GM19240 (cell line): ENCODE measurements around the gene COPS9.

Source experiments
- DNase-seq: peaks from one replicate; pipeline ENCODE4 v3.0.0; 2011; ENCODE audit warnings: low spot score; ENCODE audit not compliant: insufficient read length

Gene COPS9

GRCh38 chr2:240136671-240137292 lies 677 bp upstream of the COPS9 start:
- DNase-seq, result no peak

GRCh38 chr2:240135706-240136012 lies 446 bp downstream of the COPS9 start:
- DNase-seq, result peak; percentile 41

GRCh38 chr2:240134956-240135520 lies 1.1 kb downstream of the COPS9 start:
- no peak for DNase-seq

- DNase-seq, result no peak
Measured at GRCh38 chr2:240134466-240134865, 1.6 kb downstream of the COPS9 start.

GRCh38 chr2:240133401-240133800 lies 2.7 kb downstream of the COPS9 start:
- no peak for DNase-seq

- DNase-seq, result no peak
Measured at GRCh38 chr2:240132651-240132980, 3.5 kb downstream of the COPS9 start.

- DNase-seq, result no peak
Measured at GRCh38 chr2:240131941-240132650, 4.0 kb downstream of the COPS9 start.

- no peak for DNase-seq
Measured at GRCh38 chr2:240131296-240131695, 4.8 kb downstream of the COPS9 start.

- no peak for DNase-seq
Measured at GRCh38 chr2:240130393-240131195, 5.5 kb downstream of the COPS9 start.

GRCh38 chr2:240129731-240130392 lies 6.2 kb downstream of the COPS9 start:
- no peak for DNase-seq

- no peak for DNase-seq
Measured at GRCh38 chr2:240129311-240129710, 6.8 kb downstream of the COPS9 start.

GRCh38 chr2:240128608-240129145 lies 7.4 kb downstream of the COPS9 start:
- no peak for DNase-seq

- no peak for DNase-seq
Measured at GRCh38 chr2:240127911-240128607, 8.0 kb downstream of the COPS9 start.

GRCh38 chr2:240127191-240127750 lies 8.8 kb downstream of the COPS9 start:
- no peak for DNase-seq

- DNase-seq, result no peak
Measured at GRCh38 chr2:240126731-240127130, 9.4 kb downstream of the COPS9 start.

GRCh38 chr2:240125742-240126141 lies 10.4 kb downstream of the COPS9 start:
- DNase-seq, result no peak

GRCh38 chr2:240124651-240125030 lies 11.5 kb downstream of the COPS9 start:
- no peak for DNase-seq

GRCh38 chr2:240123821-240124650 lies 12.1 kb downstream of the COPS9 start:
- DNase-seq, result no peak

- DNase-seq, result no peak
Measured at GRCh38 chr2:240121675-240122074, 14.4 kb downstream of the COPS9 start.

- DNase-seq, result peak; percentile 40
Measured at GRCh38 chr2:240121190-240121589, 14.9 kb downstream of the COPS9 start.
